ENCODE results near the gene AP3B1.

DNA sequence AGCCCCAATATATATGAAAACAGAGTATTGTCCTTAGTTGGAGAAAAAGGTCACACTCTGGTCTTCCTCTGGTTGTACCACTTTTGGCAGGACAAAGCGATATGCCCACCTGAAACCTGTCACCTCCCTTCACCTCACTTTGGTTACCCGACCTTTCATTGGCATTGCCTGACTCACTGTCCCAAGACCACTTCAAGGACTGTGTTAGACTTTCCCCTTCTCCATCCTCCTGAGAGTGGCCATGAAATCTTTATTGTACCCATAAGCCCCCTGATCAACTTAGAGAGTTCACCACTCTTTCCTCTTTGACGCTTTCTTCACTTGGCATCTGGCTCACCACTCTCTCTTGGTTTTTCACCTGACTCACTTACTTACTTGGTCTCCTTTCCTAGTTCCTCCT, 32.4 kb upstream of the AP3B1 start:
- TF ChIP-seq, protein P1, sequence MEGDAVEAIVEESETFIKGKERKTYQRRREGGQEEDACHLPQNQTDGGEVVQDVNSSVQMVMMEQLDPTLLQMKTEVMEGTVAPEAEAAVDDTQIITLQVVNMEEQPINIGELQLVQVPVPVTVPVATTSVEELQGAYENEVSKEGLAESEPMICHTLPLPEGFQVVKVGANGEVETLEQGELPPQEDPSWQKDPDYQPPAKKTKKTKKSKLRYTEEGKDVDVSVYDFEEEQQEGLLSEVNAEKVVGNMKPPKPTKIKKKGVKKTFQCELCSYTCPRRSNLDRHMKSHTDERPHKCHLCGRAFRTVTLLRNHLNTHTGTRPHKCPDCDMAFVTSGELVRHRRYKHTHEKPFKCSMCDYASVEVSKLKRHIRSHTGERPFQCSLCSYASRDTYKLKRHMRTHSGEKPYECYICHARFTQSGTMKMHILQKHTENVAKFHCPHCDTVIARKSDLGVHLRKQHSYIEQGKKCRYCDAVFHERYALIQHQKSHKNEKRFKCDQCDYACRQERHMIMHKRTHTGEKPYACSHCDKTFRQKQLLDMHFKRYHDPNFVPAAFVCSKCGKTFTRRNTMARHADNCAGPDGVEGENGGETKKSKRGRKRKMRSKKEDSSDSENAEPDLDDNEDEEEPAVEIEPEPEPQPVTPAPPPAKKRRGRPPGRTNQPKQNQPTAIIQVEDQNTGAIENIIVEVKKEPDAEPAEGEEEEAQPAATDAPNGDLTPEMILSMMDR (IDR thresholded peaks at IDR 0.05; ENCODE audit: control extremely low read depth in 1 of 3, insufficient read depth in 1 of 3, low read depth in 1 of 3, low read length in 3 of 3), result no peak
- TF ChIP-seq POLR2AphosphoS5 (IDR thresholded peaks at IDR 0.05; ENCODE audit: low read depth, low read length), result no peak
- no peak for TF ChIP-seq ASH2L (IDR thresholded peaks at IDR 0.05; ENCODE audit: low read length)
- no peak for TF ChIP-seq POLR2A (IDR thresholded peaks at IDR 0.05; ENCODE audit: control extremely low read depth in 1 of 2, low read depth in 2 of 2, low read length in 2 of 2)

Measured in H1 (cell line).